ENCODE data around the gene HEPACAM.

HEPACAM gene

GRCh38 chr11:124869331-124869730 lies 66.5 kb downstream of the HEPACAM start:
- H4K20me1 ChIP-seq (ENCODE audit: control insufficient read depth, insufficient read depth, low read depth, low read length): no peaks in the 10 kb centered on the region
- H3K27ac ChIP-seq (ENCODE audit: low read depth, low read length): no peak overlapping the region
- no peaks in the 10 kb centered on the region for H3K79me2 ChIP-seq (ENCODE audit: control insufficient read depth, low read length)
- H3K27me3 ChIP-seq (ENCODE audit: control insufficient read depth, low read length): peaks cover 31% of the 10 kb centered on the region
- TF ChIP-seq CTCF (IDR thresholded peaks at IDR 0.05; ENCODE audit: low read depth, low read length, poor library complexity, severe bottlenecking) (no peak), EZH2phosphoT487 (IDR thresholded peaks at IDR 0.05; ENCODE audit: borderline replicate concordance, low read length) (no peak)
- no peaks in the 10 kb centered on the region for H3K4me1 ChIP-seq (ENCODE audit: control insufficient read depth, low read length)
- no peaks in the 10 kb centered on the region for H3F3A ChIP-seq (ENCODE audit: control insufficient read depth, insufficient read depth)
- H3K9me3 ChIP-seq (ENCODE audit: control insufficient read depth, insufficient read depth, low read length): no peaks in the 10 kb centered on the region
- H3K4me3 ChIP-seq (ENCODE audit: low read length): no peak overlapping the region
- H3K4me2 ChIP-seq (ENCODE audit: low read length): no peak overlapping the region
- H3K36me3 ChIP-seq (ENCODE audit: control insufficient read depth, low read length): no peaks in the 10 kb centered on the region
- no peaks in the 10 kb centered on the region for H3K9me2 ChIP-seq (replicated peaks; ENCODE audit: control insufficient read depth, low read length)
